Fibroblast of lung (primary cell): ENCODE data around the gene BLZF1.

Experiments used
- EZH2 ChIP-seq: IDR thresholded peaks from 2 replicates; pipeline ENCODE4 v1.5.1; 2012; ENCODE audit warnings: low read length, control low read depth, mild to moderate bottlenecking; ENCODE audit errors: missing control alignments
- TF ChIP-seq, protein P1 (sequence below), 2 donors: IDR thresholded peaks in 1 of 2; conservative IDR thresholded peaks in 1 of 2; 1 replicate in 1 of 2; 2 replicates in 1 of 2; pipeline ENCODE4 v1.5.1; 2011 to 2012; ENCODE audit warnings: low read length in 2 of 2, control low read depth in 1 of 2, inconsistent platforms in 1 of 2, low read depth in 1 of 2, mild to moderate bottlenecking in 1 of 2

DNA sequence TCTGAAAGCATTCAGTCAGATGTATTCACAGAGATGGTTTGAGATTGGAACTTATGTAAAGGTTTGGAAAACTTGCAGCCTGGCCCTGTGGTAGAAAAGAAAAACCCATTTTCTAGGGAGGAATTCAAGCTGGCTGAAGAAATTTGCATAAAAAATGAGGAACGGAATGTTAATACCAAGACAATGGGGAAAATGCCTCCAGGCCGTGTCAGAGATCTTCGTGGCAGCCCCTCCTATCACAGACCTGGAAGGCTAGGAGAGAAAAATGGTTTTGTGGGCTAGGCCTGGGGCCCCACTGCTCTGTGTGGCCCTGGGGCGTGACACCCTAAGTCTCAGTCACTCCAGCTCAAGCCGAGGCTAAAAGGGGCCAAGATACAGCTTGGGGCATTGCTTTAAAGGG, 27.1 kb upstream of the BLZF1 start:
- TF ChIP-seq, protein P1, sequence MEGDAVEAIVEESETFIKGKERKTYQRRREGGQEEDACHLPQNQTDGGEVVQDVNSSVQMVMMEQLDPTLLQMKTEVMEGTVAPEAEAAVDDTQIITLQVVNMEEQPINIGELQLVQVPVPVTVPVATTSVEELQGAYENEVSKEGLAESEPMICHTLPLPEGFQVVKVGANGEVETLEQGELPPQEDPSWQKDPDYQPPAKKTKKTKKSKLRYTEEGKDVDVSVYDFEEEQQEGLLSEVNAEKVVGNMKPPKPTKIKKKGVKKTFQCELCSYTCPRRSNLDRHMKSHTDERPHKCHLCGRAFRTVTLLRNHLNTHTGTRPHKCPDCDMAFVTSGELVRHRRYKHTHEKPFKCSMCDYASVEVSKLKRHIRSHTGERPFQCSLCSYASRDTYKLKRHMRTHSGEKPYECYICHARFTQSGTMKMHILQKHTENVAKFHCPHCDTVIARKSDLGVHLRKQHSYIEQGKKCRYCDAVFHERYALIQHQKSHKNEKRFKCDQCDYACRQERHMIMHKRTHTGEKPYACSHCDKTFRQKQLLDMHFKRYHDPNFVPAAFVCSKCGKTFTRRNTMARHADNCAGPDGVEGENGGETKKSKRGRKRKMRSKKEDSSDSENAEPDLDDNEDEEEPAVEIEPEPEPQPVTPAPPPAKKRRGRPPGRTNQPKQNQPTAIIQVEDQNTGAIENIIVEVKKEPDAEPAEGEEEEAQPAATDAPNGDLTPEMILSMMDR (conservative IDR thresholded peaks at IDR 0.05 in 1 of 2, IDR thresholded peaks at IDR 0.05 in 1 of 2; ENCODE audit: low read depth in 1 of 2, low read length in 2 of 2), result no peak
- no peak for TF ChIP-seq EZH2
